Measurements from ENCODE around the gene AFAP1.

Gene AFAP1, protein sequence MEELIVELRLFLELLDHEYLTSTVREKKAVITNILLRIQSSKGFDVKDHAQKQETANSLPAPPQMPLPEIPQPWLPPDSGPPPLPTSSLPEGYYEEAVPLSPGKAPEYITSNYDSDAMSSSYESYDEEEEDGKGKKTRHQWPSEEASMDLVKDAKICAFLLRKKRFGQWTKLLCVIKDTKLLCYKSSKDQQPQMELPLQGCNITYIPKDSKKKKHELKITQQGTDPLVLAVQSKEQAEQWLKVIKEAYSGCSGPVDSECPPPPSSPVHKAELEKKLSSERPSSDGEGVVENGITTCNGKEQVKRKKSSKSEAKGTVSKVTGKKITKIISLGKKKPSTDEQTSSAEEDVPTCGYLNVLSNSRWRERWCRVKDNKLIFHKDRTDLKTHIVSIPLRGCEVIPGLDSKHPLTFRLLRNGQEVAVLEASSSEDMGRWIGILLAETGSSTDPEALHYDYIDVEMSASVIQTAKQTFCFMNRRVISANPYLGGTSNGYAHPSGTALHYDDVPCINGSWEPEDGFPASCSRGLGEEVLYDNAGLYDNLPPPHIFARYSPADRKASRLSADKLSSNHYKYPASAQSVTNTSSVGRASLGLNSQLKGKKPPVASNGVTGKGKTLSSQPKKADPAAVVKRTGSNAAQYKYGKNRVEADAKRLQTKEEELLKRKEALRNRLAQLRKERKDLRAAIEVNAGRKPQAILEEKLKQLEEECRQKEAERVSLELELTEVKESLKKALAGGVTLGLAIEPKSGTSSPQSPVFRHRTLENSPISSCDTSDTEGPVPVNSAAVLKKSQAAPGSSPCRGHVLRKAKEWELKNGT

DNA sequence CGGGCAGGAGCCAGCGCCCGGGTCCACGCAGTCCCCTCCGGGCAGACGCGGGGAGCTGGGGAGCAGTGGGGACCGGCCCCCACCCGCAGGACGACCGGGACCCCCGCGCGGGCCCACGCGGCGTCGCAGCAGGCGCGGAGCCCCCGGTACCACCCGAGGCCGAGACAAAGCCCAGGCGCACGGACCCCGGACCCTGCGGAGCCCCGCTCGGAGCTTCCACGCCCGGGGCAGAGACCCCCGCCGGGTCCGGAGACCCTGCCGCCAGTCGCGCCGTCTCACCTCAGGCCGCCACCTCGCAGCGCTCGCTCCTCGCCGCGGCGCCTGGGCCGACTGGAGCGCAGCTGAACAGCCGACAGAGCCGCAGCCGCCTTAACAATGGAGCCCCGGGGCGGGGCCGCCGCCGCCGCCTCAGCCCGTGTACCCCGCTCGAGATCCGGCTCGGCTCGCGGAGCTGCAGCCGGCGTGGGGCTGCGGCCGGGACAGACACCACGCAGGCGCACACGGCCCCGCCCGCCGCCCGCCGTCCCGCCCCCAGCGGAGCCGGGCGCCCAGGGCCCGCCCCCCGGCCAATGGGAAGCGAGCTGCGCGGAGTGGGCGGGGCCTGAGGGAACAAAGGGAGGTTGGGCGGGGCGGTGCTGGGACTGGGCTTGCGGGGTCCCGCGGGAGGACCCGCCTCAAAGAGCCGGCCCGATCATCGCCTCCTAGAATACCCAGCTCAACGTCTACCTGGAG, at the start of gene AFAP1:
TSS of gene AFAP1 (minus strand) at position 485 of the 732 bp plus-strand sequence. CDS start 67,783 bp downstream, outside the sequence.
- DNase-seq (ENCODE audit: low read depth in 3 of 3, low spot score in 1 of 3), result peak; percentile 71 to 81 (median 79)

DNA sequence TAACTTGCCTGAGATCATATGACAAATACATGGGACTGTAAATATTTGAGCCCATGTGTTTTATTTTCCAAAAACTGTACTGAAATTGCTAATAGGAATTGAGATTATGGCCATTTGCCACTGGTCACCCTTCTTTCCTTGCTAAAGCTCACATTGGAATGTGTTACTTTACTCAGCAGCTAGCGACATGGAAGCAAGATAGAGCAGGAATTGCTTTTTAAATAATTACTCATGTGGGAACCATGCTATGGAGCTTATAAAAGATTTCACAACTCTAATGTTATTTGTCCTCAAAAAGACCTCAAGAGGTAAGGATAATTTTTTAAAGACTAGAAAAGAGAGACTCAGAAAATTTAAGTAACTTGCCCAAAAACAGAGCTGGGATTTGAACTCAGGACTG, 48.8 kb upstream of the AFAP1 start:
- no peak for DNase-seq (ENCODE audit: low read depth in 3 of 3, low spot score in 1 of 3)

- DNase-seq (ENCODE audit: low read depth in 3 of 3, low spot score in 1 of 3), result peak; percentile 42 to 64 (median 54)
Measured at GRCh38 chr4:7987148-7987989, 47.7 kb upstream of the AFAP1 start.

- no peak for DNase-seq (ENCODE audit: low read depth in 3 of 3, low spot score in 1 of 3)
Measured at GRCh38 chr4:7985891-7986441, 46.3 kb upstream of the AFAP1 start.

DNA sequence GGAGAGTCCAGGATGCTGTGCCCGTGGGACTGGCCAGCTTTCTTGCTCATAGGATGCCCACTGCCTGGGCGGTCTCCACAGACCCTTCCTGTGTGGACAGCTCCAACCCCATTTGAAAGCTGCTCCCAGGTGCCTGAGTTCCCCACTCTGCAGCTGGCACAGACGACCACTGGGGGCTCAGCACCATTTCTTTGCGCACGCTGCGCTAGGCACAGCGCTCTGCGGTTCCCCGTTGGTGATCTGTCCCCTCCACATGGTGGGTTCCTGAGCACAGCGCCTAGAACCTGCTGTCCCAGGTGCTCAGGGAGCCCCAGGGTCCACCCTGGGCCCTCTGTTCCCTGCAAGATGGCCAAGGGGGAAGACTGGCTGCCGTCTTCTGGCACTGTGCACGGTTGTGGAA, 45.4 kb upstream of the AFAP1 start:
- no peak for DNase-seq (ENCODE audit: low read depth in 3 of 3, low spot score in 1 of 3)

DNA sequence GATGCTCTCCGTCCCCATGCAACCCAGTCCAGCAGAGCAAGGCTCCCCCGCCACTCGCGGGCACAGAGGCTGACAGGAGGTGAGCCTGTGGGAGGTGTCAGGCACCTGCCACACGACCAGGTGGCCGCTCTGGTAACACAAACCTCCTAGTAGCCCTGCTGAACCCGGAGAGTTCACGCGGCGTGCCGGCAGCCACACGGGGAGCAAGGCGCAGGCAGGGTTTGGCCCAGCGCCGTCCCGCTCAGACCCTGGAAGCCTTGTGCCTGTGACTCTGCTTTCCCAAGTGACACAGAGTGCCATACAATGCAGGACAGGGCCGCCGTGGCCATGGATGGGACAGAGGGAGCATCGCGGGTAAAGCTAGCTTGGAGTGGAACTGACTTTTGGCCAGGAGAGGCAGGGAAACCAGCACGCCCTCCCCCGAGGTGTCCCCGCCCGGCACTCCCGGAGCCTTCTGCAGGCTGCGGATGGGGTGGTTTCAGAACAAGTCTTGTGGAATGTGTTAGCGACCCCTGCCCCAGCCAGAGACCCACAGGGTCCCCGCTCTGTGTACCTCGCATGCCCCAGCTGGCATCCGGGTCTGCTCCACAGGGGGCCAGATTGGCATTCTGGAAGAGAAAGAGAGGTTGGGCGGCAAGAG, 44.7 kb upstream of the AFAP1 start:
- DNase-seq (ENCODE audit: low read depth in 3 of 3, low spot score in 1 of 3), result no peak

GRCh38 chr4:7983296-7983695, 43.6 kb upstream of the AFAP1 start:
- DNase-seq (ENCODE audit: low read depth in 3 of 3, low spot score in 1 of 3), result no peak

DNA sequence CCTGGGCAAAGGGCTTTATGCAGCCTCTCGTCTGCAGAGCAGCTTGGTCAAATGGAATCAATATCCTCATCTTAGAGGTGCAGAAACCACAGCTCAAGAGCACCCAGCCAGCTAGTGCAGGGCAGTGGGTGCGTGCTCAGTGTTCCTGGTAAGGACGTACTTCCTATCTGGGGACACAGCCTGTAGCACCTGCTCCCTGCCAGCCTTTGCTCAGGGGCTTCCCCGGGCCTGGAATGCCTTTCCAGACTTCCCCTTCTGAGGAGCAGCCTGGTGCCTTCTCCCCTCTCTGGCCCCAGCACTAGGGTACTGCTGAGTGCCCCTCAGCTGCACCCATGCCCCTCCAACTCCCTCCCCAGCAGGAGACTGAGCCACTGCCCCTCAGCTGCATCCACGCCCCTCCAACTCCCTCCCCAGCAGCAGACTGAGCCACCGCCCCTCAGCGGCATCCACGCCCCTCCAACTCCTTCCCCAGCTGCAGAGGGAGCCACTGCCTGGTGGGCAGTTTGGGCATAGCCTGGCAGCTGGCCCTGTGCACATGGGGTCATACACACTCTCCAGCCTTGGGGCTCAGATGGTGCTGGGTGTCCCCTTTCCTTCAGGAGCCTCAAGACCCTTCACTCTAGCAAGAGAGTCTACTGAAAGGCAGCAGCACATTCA, 42.2 kb upstream of the AFAP1 start:
- no peak for DNase-seq (ENCODE audit: low read depth in 3 of 3, low spot score in 1 of 3)

GRCh38 chr4:7980036-7980435, 40.4 kb upstream of the AFAP1 start:
- DNase-seq (ENCODE audit: low read depth in 3 of 3, low spot score in 1 of 3), result no peak

- no peak for DNase-seq (ENCODE audit: low read depth in 3 of 3, low spot score in 1 of 3)
Measured at GRCh38 chr4:7979652-7979968, 39.9 kb upstream of the AFAP1 start.

- no peak for DNase-seq (ENCODE audit: low read depth in 3 of 3, low spot score in 1 of 3)
Measured at GRCh38 chr4:7978907-7979651, 39.4 kb upstream of the AFAP1 start.

GRCh38 chr4:7978489-7978888, 38.8 kb upstream of the AFAP1 start:
- DNase-seq (ENCODE audit: low read depth in 3 of 3, low spot score in 1 of 3), result no peak

- no peak for DNase-seq (ENCODE audit: low read depth in 3 of 3, low spot score in 1 of 3)
Measured at GRCh38 chr4:7976634-7977033, 37.0 kb upstream of the AFAP1 start.

DNA sequence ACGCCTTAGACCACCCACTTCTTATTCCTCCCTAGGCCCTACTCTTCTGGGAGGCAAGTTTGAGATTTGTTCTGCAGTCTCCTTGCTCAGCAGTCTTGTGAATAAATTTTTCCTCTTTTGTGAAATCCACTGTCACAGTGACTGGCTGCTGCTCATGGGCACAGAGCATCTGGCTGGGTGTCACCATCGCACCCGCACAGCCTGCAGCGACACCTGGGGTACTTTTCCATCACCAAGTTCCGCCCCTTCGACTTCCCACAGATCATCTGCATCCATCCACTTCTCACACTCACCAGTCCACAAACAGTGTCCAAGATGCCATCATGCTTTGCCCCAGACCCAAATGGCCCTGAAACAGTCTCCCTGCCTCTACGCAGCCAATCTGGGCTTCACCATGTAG, 36.4 kb upstream of the AFAP1 start:
- DNase-seq (ENCODE audit: low read depth in 3 of 3, low spot score in 1 of 3), result no peak

- DNase-seq (ENCODE audit: low read depth in 3 of 3, low spot score in 1 of 3), result no peak
Measured at GRCh38 chr4:7974425-7974824, 34.8 kb upstream of the AFAP1 start.

- DNase-seq (ENCODE audit: low read depth in 3 of 3, low spot score in 1 of 3), result no peak
Measured at GRCh38 chr4:7973545-7973981, 33.9 kb upstream of the AFAP1 start.

DNA sequence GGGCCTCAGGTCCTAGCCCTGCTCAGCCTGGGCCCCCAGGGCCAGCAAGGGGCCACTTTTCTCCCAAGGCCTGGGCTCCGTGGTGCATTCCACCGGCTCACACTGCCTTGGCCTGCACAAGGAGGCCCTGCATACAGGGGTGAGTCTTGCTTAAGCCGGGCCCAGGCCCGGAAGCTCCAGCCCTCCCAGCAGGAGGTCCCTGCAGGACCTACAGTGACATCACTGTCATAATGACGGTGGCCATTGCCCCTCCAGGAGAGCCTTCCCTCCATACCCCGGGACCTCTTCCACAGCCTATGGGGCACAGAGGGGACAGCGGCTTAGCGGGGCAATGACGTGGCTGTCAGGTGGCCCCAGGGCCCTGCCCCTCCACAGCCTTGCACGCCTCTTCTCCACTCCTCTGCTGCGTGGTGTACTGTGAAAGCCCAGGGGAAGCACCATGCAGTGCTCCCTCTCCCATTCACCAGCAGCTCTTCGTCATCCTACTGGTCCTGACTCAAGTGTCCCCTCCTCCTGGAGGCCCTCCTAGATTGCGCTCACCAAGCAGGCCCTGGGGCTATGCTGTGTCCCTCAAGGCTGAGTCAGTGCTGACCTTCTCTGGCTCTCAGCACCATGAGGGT, 32.3 kb upstream of the AFAP1 start:
- DNase-seq (ENCODE audit: low read depth in 3 of 3, low spot score in 1 of 3), result no peak

GRCh38 chr4:7971159-7971631, 31.5 kb upstream of the AFAP1 start:
- DNase-seq (ENCODE audit: low read depth in 3 of 3, low spot score in 1 of 3), result no peak
